Germinal center (tissue), 1 donor: ENCODE data around the gene LETM1.

Experiments
- DNase-seq: peaks from one replicate; pipeline ENCODE4 v3.0.0; 2012; ENCODE audit warnings: mixed read lengths, low spot score

The LETM1 gene

DNA sequence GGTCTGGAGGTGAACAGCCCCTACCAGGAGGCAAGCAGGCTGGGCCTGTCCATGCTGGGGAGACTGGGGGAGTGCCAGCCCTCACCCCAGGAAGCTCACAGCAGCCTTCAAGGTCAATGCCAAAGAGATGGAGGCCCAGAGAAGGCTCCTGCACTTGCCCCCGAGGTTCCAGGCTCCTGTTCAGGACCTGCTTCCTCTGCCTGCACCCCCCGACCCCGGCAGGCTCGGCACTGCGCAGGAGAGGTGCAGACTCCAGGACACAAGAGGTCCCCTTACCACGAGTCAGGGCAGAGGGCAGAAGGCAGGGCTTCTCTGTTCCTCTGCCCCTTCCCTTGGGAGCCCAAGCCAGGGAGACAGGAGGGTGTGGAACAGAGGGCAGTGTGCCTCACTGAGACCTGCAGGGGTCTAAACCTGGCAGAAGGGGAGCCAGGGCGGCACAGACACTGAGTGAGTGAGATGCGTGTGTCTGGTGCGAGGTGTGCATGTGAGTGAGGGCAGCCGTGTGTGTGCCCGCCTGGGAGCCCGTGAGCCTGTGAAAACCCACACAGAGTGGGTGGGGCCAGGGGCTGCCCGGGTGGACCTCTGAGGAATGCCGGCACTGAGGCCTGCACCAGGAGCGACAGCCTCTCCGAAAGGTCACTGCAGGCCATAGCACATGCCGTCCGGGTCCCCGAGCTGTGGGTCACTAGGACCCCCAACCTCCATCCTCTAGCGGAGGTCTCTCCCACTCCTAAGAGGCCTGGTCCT is 93.5 kb downstream of the LETM1 start:
- no peak for DNase-seq
